ENCODE data around the gene PARVG.

Gene PARVG

DNA sequence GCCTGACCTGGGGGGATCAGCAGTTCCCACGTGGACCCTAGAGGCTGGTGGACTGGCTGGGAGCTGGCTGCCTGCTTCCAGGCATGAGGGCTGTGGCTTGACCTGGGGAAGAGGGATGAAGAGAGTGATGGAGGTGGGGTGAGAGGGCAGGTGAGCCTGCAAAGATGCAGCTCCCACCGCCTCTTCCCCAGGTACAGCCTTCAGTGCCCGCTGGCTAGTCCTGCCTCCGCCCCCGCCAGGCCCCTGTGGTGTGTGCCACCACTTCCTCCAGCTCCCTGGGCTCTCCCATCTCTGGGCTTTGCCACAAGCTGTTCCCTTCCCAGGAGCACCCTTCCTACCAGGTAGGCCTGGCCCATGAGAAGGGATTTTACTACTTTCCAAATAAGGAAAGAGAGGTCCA is 19.1 kb downstream of the PARVG start:
- no peak for FAIRE-seq

DNA sequence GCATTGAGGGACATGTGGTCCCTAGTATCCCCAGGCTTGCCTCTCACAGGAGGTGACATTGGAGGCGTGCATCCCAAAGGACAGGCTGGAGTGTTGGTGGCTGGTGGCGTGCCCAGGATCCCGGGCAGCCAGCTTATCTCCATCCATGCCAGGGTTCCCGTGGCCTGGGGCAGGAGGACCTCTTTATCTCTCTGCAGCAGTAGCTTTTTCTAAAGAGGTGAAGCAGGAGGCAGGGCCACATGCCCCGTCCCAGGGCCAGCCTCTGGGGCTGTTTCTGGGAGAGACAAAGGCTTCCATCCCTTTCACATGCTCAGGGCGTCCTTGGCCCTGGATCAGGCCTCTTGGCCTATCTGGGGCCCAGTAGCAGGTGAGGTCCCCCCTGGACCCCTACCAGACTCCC is 19.7 kb downstream of the PARVG start:
- FAIRE-seq = no peak

DNA sequence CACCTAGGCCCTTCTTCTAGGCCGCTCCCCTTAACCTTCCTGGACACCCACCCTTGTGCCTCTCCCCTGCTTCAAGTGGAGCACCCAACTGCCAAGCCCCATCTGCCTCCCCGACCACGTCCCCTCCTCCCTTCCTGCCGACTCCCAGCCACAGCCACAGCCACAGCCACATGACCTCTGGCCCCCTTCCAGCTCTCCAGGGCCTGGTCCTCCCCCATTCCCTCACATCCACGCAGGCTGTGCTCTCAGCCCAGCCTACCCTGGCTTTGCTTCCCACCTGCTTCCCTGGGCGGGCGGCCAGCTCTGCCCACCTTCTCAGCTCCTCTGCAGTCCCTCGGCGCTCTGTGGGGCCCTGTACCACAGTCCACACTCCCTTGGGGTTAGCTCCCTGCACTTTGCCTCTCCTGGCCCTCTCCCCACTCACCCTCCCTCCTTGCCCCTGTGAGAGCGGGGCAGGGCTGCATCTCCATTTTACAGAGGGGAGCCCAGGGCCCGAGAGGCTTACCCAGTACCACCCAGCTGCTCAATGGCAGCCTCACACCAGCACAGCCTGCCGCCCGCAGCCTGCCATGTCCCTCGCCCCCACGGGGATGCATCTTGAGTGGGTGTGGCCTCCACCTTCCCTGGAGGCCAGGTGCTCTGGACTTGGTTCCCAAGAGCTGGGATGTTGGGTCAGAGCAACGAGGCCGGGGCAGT is 20.3 kb downstream of the PARVG start:
- no peak for FAIRE-seq

DNA sequence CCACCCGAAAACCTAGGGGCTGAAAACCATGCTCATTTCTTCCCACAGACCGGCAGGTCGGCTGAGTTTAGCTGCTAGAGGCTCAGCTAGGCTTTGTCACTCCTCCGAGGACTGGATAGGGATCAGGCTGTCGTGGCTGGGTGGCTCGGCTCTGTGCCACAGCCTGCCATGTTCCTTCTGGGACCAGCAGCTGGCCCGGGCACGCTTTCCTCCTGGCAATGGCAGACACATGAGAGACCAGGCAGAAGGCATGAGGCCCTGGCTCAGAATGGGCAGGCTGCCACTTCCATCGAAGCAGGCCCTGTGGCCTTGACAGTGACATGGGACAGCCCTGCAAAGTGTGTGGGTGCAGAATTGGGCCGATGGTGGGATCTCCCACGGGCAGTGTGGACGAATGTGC is 20.9 kb downstream of the PARVG start:
- FAIRE-seq = no peak

DNA sequence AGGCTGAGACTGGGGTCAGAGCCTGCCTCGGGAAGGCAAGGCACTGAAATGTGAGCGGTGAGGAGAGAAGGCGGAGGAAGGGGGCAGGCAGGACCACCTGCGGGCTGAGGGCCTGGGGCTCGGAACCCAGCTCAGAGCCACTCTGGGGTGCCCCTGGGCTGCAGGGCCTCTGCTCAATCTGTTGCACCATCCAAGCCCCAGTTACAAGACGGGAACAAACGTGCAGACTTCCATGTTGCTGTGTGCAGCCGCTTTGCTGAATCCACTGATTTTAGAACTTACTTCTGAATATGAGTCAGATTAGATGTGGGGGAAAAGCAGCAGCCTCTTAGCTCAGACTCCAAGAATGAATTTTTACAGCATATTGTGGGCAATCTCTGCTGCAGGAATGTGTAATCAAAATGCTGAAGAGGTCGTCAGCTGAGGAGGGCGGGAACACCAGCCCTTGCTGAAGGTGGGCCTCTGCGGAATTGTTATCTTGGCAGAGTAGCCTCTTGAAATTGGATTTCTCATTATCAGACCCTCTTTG is 21.6 kb downstream of the PARVG start:
- FAIRE-seq = no peak

DNA sequence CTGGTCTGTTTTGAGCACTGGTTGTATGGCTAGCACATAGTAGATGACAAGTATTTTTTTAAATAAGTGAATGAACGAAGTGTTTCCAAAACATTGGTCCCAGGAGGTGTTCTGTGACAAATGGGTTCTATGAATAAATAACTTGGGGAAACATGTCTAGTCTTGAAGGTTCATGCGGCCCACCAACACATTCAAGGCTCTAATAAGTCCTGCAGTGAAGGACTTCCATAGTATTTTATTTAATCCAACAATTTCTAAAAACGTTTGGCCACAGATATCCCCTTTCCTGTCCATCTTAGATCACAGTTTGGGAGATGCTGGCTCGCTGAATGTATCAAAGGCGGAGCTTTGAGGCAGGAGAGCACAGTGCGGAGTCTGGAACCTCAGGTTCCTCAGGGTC is 22.5 kb downstream of the PARVG start:
- FAIRE-seq = no peak

DNA sequence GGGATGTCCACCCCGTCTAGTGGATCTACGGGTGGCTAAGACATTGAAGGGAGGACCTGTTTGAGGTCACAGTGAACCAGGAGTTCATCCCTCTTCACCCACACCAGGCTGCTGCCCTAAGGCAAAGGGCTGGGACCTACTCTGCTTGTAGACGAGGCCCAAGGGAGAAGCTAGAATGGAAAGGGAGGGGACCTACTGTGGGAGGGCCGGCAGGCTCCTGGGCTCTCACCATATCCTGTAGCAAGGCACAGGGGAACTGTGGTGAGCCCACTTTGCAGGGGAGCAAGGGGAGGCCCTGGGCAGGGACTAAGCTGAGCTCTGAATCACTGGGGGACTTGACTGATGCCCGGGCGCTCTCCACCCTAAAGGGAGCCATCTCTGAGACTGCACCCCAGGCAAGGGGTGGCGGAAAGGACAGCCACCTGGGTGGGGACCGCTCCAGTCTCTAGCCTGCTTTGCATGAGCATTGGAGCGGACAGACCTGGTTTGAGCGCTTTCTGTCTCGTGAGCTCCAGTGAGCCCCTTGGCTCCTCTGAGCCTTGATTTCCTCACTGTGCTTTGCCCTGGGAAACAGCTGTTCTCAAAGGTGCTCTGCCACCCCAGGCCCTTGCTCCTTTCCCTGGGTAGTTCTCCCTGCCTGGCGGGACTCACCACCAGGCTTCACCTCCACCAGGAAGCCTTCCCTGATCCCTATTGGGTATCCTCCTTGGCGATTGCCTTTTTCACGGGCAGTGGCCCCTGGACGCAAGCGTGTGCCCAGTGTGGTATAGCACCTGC is 24.2 kb downstream of the PARVG start:
- FAIRE-seq = no peak

DNA sequence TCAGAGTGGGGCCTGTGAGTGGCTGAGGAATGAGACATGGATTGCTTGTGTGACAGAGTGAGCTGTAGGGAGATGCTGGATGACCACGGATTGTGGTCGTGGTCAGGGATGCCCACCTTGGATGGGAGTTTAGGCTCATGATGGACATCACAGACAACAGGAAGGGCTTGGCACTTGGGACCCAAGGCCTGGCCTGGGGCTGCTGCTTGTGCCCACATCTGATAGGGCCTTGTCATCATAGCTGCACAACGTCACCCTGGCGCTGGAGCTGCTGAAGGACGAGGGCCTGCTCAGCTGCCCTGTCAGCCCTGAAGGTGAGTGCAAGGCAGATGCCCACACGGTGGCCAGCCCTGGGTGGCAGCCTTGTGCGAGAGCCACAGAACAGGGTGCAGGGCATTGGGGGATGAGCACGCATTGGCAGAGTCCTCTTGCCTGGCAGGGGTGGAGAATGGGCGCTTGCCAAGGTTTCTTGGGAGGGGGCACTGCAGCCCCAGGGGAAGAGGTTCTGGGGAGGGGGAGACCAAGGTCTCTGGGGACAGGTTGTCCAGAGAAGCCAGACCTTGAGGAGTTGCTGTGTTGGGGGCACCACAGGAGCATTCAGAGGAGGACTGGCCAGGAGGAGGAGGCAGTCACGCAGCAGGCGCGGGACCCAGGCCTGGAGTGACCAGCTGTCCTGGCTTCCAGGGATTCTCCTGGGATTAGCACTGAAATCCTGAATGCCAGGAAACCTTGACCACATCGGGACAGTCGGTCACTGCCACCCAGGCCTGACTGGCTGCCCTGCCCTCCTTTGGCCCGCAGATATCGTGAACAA is 25.0 kb downstream of the PARVG start:
- no peak for FAIRE-seq

DNA sequence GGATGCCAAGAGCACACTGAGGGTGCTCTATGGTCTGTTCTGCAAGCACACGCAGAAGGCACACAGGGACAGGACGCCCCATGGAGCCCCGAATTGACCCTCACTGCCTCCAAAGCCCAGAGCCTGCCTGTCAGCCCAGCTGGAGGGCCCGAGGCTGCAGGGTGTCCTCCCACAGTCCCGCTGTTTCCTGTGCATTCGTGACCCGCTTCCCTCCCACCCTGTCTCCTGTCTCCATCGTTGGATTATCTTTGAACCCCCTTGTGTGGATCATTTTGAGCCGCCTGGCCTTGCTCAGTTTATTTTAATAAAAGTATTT is 25.6 kb downstream of the PARVG start:
- FAIRE-seq = no peak

DNA sequence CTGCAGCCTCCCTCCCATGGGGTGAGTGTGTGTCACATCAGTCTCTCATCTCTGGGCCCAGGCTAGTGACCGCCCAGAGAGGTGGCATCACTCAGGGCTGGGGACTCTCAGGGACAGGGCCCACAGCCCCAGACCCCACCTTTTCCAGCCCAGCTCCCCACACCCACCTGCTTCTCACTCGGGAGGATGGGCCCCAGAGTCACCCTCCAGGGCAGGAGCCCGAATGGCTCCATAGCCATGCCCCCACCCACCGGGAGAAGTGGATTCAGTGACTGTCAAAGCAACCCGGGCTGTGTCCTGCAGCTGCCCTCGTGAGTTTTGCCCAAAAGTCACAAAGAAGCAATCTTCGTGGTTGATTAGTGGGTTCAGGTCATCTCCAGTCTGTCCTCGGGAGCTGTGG is 26.0 kb downstream of the PARVG start:
- FAIRE-seq = no peak

DNA sequence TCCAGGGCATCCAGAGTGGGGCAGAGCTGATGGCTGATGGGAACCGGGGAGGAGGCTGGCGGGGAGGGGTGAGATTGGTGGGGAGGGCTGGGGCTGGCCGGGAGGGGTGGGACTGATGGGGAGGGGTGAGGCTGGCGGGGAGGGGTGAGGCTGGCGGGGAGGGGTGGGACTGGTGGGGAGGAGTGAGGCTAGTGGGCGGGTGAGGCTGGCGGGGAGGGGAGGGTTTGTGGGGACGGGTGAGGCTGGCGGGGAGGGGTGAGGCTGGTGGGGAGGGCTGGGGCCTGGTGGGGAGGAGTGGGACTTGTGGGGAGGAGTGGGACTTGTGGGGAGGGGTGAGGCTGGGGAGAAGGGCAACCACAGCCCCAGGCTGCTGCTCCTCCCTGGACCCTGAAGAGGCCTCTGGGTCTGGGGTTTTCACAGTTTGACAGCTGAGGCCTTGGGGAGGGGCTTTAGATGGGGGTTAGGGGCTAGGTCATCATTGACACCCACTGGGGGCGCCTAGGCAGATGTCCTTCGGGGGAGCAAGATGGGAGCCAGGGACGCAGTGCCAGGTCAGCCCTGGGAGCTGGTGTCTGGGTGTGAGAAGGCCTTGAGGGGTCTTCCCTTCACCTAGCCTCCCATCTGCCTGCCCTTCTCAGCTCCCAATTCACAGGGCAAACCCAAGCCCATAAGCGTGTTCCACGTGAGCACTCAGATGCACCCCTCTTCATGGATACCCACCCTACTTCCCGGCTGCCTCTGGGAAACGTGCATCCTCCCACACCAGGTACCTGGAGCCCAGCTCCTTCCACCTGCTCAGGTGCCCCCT is 26.7 kb downstream of the PARVG start:
- FAIRE-seq = no peak

DNA sequence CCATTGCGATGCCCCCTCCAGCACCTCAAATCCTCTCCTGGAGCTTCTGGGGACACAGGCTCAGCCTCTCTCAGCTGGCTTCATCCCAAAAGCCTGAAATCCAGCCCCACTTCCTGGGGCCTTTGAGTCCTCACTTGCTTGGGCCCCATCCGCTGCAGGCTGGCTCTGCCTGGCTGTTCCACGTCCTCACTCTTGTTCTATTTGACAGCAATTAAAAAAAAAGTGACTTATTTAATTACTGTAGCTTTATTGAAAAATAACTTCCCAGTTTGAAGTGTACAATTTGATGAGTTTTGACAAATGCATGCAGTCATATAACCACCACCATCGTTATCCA is 27.2 kb downstream of the PARVG start:
- no peak for FAIRE-seq

DNA sequence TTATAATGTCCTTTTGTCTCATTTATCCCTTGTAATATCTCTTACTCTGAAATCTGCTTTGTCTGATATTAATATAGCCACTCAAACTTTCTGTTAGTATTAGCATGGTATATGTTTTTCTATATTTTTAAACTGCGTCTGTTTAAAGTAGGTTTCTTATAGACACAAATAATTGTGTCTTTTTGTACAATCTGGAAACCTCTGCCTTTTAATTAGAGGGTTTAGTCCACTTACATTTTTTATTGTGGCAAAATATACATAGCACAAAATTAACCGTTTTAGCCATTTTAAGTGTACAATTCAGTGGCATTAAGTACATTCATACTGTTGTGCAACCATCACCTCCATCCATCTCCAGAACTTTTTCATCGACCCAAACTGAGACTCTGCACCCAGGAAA is 28.6 kb downstream of the PARVG start:
- FAIRE-seq = no peak

DNA sequence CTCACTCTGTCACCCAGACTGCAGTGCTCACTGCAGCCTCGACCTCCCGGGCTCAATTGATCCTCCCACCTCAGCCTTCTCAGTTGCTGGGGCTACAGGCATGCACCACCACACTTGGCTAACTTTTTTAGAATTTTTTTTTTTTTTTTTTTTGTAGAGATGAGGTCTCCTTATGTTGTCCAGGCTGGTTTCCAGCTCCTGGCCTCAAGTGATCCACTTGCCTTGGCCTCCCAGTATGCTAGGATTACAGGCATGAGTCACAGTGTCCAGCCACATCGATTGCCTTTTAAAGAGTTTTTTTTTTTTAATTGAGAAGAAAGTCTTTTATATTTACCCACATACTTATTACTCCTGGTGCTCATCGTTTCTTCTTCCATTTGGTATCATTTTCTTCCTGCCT is 30.0 kb downstream of the PARVG start:
- FAIRE-seq = no peak

DNA sequence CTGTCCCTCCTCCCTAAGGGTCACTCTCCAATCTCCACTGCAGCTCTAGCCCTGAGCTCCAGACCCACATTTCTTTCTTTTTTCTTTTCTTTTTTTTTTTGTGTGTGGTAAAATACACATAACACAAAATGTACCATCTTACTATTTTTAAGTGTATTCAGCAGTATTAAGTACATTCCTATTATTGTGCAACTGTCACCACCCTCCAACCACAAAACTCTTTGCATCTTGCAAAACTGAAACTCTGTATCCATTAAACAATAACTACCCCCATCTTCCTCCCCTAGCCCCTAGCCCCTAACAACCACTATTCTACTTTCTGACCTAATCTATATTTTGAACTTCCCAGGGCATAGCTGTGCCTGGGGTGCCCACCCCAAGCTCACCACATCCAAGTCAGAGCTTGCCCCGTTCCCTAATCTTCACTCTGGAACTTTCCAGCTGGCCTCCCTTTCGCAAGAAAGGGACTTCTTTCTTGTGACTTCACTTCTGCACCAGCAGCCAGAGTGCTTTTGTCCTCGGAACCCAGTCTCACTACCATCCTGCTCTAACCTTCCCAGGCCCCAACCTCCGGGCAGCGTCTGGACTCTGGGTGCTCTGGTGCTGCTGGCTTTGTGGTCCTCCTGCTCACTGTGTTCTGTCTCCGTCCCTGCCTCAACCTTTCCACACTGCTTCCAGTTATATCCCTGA is 30.7 kb downstream of the PARVG start:
- FAIRE-seq = no peak

DNA sequence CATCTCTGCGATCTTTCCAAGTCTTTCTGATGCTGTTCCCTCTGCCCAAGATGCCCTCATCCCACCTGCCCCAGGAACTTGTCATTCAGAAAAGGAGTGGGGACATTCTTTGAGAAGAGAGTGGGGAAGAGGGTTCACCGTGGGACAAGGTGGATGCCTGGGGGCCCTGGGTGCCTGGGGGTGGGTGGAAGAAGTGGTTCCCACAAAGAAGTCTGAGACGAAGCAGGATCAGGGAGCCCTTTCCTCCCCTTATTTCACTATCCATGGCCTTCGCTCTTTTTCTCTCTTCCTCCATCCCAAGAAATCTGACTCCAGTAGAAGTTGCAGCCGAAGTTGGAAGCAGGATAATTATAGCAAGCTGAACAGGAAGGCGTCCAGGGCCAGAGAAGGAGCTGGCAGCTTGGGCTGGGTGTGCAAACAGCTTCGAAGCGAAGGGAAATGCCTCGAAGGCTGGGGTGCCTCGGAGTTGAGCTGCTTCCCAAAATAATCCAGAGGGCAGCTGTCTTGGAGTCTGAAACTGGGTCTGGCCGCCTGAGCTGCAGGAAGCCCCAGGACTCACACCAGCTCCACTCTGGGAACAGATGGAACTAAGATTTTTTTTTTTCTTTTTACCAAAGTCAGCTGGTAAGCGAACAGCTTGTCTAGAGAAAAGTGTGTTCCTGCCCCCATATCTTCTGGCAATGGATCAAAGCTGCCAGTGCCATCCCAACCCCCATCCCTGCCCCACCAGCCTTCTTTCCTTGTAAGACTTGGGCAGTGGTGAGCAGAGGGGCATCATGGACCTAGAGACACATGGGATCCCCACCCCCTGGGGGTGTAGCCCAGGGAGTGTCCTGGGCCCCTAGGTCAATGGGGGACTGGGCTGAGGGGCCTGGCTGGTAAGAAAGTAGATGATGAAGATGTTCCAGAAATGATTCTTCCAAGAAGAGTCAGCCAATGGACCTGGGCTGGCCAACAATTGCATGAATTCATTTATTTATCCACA is 31.5 kb downstream of the PARVG start:
- FAIRE-seq = no peak

DNA sequence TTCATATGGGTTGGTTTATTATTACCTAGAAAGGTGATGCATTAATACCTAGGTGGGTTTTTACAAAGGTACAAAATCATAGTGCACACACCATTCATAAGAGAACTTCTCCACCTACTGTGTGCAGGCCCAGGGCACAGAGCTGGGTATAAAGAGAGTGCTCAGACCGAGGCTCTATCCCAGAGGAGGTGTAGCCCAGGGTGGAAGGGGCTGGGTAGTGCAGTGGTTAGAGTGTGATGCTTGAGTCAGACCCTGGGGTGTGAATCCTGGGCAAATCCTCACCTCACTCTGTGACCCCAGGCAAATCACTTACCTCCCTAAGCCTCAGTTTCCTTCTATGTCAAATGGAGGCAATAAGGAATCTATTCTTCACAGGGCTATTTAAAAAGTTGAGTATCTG is 32.2 kb downstream of the PARVG start:
- no peak for FAIRE-seq

DNA sequence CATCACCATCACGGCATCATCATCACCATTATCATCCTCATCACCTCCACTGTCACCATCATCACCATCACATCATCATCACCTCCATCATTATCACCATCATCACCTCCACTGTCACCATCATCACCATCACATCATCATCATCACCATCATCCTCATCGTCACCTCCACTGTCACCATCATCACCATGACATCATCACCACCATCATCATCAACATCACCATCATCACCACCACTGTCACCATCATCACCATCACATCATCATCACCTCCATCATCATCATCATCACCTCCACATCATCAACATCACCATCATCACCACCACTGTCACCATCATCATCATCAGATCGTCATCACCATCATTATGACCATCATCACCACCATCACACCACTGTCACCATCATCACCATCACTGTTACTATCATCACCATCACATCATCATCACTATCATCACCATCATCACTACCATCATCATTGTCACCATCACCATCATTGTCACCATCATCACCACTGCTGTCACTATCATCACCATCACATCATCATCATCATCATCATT is 32.8 kb downstream of the PARVG start:
- FAIRE-seq = no peak

DNA sequence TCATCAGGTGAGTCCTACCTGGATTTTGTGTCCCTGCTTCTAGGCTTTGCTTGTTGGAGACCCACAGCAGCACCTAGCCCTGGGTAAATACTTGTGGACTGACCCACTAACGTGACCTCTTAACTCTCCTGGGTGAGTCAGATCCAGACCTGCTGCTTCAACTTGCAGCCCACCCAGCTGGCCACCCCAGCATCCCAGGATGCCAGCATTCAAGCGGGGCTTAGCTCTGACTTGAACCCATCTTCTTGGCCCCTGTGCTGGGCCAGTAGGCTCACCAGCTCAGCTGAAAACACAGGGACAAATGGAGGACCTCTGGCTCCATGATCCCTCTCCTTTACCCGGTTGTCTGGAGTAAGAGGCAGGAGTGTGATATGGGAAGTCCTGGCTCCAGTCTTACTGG is 33.5 kb downstream of the PARVG start:
- FAIRE-seq = no peak

DNA sequence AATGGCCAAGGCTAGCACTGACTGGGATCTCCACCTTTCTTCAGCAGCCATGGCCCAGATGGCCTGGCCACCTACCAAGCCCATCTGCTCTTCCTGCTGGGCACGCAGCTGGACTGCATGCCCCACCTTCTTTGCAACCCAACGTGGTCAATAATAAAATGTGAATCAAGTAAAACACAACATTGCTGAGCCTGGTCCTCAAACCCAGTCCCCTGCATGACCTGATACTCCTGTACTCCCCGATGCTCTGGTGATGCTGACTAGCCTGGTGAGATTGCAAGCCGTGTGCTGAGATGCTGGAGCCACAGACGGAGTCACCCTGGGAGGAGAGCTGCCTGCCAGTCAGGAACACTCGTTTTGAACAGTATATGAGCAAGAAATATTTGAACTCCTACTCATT is 34.0 kb downstream of the PARVG start:
- FAIRE-seq = no peak

DNA sequence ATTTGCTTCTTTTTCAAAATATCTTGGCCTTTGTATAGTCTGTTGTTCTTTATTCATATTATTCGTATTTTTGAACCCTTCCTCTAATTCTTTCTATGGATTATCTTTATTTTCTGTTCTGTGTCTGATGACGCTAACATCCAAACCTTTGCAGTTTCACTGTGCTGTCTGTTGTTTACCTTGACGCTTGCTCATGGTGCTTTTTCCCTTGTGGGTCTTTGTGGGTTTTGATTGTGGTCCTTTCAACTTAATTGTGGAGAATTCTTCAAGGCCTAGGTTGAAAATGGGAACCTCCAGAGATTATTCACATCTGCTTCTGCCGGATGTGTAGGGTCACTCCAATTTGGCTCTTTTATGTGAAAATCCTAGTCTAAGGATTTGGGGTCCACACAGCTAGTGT is 34.6 kb downstream of the PARVG start:
- no peak for FAIRE-seq

Data from G401.6 (cell line).